KBM-7 (cell line): Measurements from ENCODE around the gene RGS6.

Source experiments
- DNase-seq: peaks from one replicate; pipeline ENCODE4 v3.0.0-alpha.2; 2015
- in situ Hi-C: fragments of 300-500 bp; cut with MboI; formaldehyde crosslinking; loops from 2 replicates; pipeline ENCODE4 v1.14.3; 2020; ENCODE audit warnings: low sequenced_read_pairs, low pct_unique_long_range_greater_than_20kb, mixed read lengths

Gene RGS6

GRCh38 chr14:72336311-72336980, 404.2 kb downstream of the RGS6 start:
- no peak for DNase-seq
- in situ Hi-C loops, result no loop called here

GRCh38 chr14:72341237-72341636, 409.0 kb downstream of the RGS6 start:
- in situ Hi-C loops, result no loop called here
- DNase-seq, result no peak

- no peak for DNase-seq
- in situ Hi-C loops, result no loop called here
Observed at GRCh38 chr14:72341686-72342085, 409.5 kb downstream of the RGS6 start.

- DNase-seq, result no peak
- in situ Hi-C loops, result no loop called here
Observed at GRCh38 chr14:72347118-72347517, 414.9 kb downstream of the RGS6 start.

- no peak for DNase-seq
- in situ Hi-C loops, result no loop called here
Observed at GRCh38 chr14:72350215-72350614, 418.0 kb downstream of the RGS6 start.

- in situ Hi-C loops, result no loop called here
Observed at GRCh38 chr14:72352012-72352411, 419.8 kb downstream of the RGS6 start.

GRCh38 chr14:72366619-72367018, 434.4 kb downstream of the RGS6 start:
- DNase-seq, result no peak
- in situ Hi-C loops, result no loop called here

More at GRCh38 chr14:72352012-72352411, 419.8 kb downstream of the RGS6 start:
- DNase-seq, result no peak

- in situ Hi-C loops, result no loop called here
- DNase-seq, result no peak
Observed at GRCh38 chr14:72369106-72369505, 436.9 kb downstream of the RGS6 start.

GRCh38 chr14:72377016-72377415, 444.8 kb downstream of the RGS6 start:
- DNase-seq, result no peak
- in situ Hi-C loops, result no loop called here

- DNase-seq, result peak; percentile 43
- in situ Hi-C loops, result no loop called here
Observed at GRCh38 chr14:72380456-72380855, 448.2 kb downstream of the RGS6 start.

GRCh38 chr14:72383865-72384264, 451.6 kb downstream of the RGS6 start:
- no peak for DNase-seq
- in situ Hi-C loops, result no loop called here

GRCh38 chr14:72387726-72388125, 455.5 kb downstream of the RGS6 start:
- in situ Hi-C loops, result no loop called here
- DNase-seq, result peak; percentile 15

- in situ Hi-C loops, result no loop called here
- DNase-seq, result no peak
Observed at GRCh38 chr14:72389200-72389599, 457.0 kb downstream of the RGS6 start.

- DNase-seq, result no peak
- in situ Hi-C loops, result no loop called here
Observed at GRCh38 chr14:72401101-72401625, 468.9 kb downstream of the RGS6 start.

- in situ Hi-C loops, result no loop called here
Observed at GRCh38 chr14:72401632-72402376, 469.6 kb downstream of the RGS6 start.

GRCh38 chr14:72402377-72402772, 470.1 kb downstream of the RGS6 start:
- in situ Hi-C loops, result no loop called here
- no peak for DNase-seq

More at GRCh38 chr14:72401632-72402376, 469.6 kb downstream of the RGS6 start:
- peak; percentile 24 for DNase-seq

- in situ Hi-C loops, result no loop called here
- DNase-seq, result no peak
Observed at GRCh38 chr14:72404106-72404774, 472.0 kb downstream of the RGS6 start.

GRCh38 chr14:72404998-72405397, 472.8 kb downstream of the RGS6 start:
- no peak for DNase-seq
- in situ Hi-C loops, result no loop called here

GRCh38 chr14:72408020-72408419, 475.8 kb downstream of the RGS6 start:
- DNase-seq, result no peak
- in situ Hi-C loops, result no loop called here

- DNase-seq, result no peak
- in situ Hi-C loops, result no loop called here
Observed at GRCh38 chr14:72409047-72409446, 476.8 kb downstream of the RGS6 start.
